Fibroblast of lung (primary cell): ENCODE results near the gene EFCC1. TPM values are rescaled to one million over a fixed set of nuclear protein-coding genes. Genes with fewer than 3 reads are reported as not detected.

Experiments used
- DNase-seq, 2 donors: peaks; one replicate each; pipeline versions ENCODE4 v3.0.0 to v3.0.0-alpha.2; 2010; ENCODE audit warnings: low read depth in 2 of 2
- H2AFZ ChIP-seq: 2 replicates; pipeline ENCODE4 v1.5.1; 2012; ENCODE audit warnings: low read length, control low read depth, inconsistent platforms
- H3K27ac ChIP-seq: 2 replicates; pipeline ENCODE4 v1.5.1; 2011; ENCODE audit warnings: low read length, control low read depth; ENCODE audit not compliant: insufficient read depth
- H3K27me3 ChIP-seq: 2 replicates; pipeline ENCODE4 v1.5.1; 2011; ENCODE audit warnings: mild to moderate bottlenecking, low read length; ENCODE audit not compliant: control insufficient read depth, insufficient read depth
- H3K36me3 ChIP-seq: 2 replicates; pipeline ENCODE4 v1.5.1; 2011; ENCODE audit warnings: low read length; ENCODE audit not compliant: control insufficient read depth, insufficient read depth
- H3K4me1 ChIP-seq: 2 replicates; pipeline ENCODE4 v1.5.1; 2011; ENCODE audit warnings: low read length; ENCODE audit not compliant: control insufficient read depth, insufficient read depth; ENCODE audit errors: extremely low read depth
- H3K4me2 ChIP-seq: 2 replicates; pipeline ENCODE4 v1.5.1; 2011; ENCODE audit warnings: low read length, control low read depth; ENCODE audit not compliant: insufficient read depth; ENCODE audit errors: extremely low read depth
- H3K4me3 ChIP-seq, 4 experiments: fragments of 200-600 bp in 1 of 4; sonication (generic) in 1 of 4; replicated peaks in 1 of 4; 2 replicates each; pipeline ENCODE4 v1.5.1; 2011 to 2016; ENCODE audit warnings: low read length in 4 of 4, low read depth in 3 of 4, mild to moderate bottlenecking in 3 of 4, control low read depth in 2 of 4, inconsistent platforms in 1 of 4, mixed read lengths in 1 of 4; ENCODE audit not compliant: insufficient read depth in 1 of 4; ENCODE audit errors: control extremely low read depth in 1 of 4
- H3K79me2 ChIP-seq: 2 replicates; pipeline ENCODE4 v1.5.1; 2012; ENCODE audit warnings: mild to moderate bottlenecking, low read length, inconsistent platforms; ENCODE audit not compliant: control insufficient read depth, insufficient read depth
- H3K9ac ChIP-seq: 2 replicates; pipeline ENCODE4 v1.5.1; 2011; ENCODE audit warnings: mild to moderate bottlenecking, low read length, control low read depth; ENCODE audit not compliant: insufficient read depth
- H3K9me3 ChIP-seq: 2 replicates; pipeline ENCODE4 v1.5.1; 2012; ENCODE audit warnings: low read depth, low read length; ENCODE audit not compliant: control insufficient read depth, insufficient read depth
- H4K20me1 ChIP-seq: 2 replicates; pipeline ENCODE4 v1.5.1; 2011; ENCODE audit warnings: low read length; ENCODE audit not compliant: control insufficient read depth, insufficient read depth; ENCODE audit errors: extremely low read depth
- CTCF ChIP-seq, 2 donors: IDR thresholded peaks in 1 of 2; conservative IDR thresholded peaks in 1 of 2; 1 replicate in 1 of 2; 2 replicates in 1 of 2; pipeline ENCODE4 v1.5.1; 2011 to 2012; ENCODE audit warnings: low read length in 2 of 2, control low read depth in 1 of 2, inconsistent platforms in 1 of 2, low read depth in 1 of 2, mild to moderate bottlenecking in 1 of 2
- EZH2 ChIP-seq: IDR thresholded peaks from 2 replicates; pipeline ENCODE4 v1.5.1; 2012; ENCODE audit warnings: low read length, control low read depth, mild to moderate bottlenecking; ENCODE audit errors: missing control alignments
- polyA plus RNA-seq, 2 donors: library from polyadenylated mRNA; depleted of rRNA in 1 of 2; stranded (reverse) in 1 of 2; unstranded in 1 of 2; fragments of >200 nt; gene quantifications; 2 replicates each; pipeline ENCODE4 v1.2.1, GENCODE V29; 2011 to 2012; ENCODE audit warnings: missing spikeins in 1 of 2
- total RNA-seq: library from RNA; depleted of rRNA; stranded (reverse); fragments of >200 nt; gene quantifications from 2 replicates; pipeline ENCODE4 v1.2.1, GENCODE V29; 2014

The EFCC1 gene
- total and polyA plus RNA-seq, 2 donors (not counting 1 experiment from before 2014, with no cell fraction given): not detected

DNA sequence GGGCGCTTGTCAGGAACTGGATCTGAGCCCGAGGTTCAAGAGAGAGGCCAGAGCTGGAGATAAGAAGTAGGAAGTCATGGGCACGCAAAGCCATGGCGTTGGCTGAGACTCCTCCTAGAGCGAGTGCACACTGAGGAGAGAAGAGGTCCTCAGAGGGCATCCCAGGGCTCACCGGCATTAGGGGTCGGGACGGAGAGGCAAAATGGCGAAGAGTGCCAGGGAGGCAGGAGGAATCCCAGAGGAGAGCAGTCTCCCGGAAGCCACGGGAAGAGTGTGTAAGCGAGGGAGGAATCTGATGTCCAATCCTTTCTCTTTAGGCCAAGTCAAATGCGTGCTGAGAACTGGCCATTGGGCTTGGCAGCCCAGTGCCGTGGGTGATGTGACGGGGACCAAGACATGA is 24.0 kb downstream of the EFCC1 start:
- no peaks in the 10 kb centered on the region for H3K79me2 ChIP-seq
- H3K9ac ChIP-seq: no peak overlapping the region
- peaks cover 14% of the 10 kb centered on the region for H3K27me3 ChIP-seq
- no peak overlapping the region for H3K27ac ChIP-seq
- DNase-seq: no peak
- no peaks in the 10 kb centered on the region for H3K36me3 ChIP-seq
- no peaks in the 10 kb centered on the region for H4K20me1 ChIP-seq
- no peak overlapping the region for H3K4me2 ChIP-seq
- H2AFZ ChIP-seq: no peak overlapping the region
- H3K4me3 ChIP-seq: no peak overlapping the region
- peaks cover 11% of the 10 kb centered on the region for H3K4me1 ChIP-seq
- no peak for TF ChIP-seq EZH2
- no peak for TF ChIP-seq CTCF (conservative IDR thresholded peaks at IDR 0.05 in 1 of 2, IDR thresholded peaks at IDR 0.05 in 1 of 2; ENCODE audit: low read depth in 1 of 2, low read length in 2 of 2)
- no peaks in the 10 kb centered on the region for H3K9me3 ChIP-seq

DNA sequence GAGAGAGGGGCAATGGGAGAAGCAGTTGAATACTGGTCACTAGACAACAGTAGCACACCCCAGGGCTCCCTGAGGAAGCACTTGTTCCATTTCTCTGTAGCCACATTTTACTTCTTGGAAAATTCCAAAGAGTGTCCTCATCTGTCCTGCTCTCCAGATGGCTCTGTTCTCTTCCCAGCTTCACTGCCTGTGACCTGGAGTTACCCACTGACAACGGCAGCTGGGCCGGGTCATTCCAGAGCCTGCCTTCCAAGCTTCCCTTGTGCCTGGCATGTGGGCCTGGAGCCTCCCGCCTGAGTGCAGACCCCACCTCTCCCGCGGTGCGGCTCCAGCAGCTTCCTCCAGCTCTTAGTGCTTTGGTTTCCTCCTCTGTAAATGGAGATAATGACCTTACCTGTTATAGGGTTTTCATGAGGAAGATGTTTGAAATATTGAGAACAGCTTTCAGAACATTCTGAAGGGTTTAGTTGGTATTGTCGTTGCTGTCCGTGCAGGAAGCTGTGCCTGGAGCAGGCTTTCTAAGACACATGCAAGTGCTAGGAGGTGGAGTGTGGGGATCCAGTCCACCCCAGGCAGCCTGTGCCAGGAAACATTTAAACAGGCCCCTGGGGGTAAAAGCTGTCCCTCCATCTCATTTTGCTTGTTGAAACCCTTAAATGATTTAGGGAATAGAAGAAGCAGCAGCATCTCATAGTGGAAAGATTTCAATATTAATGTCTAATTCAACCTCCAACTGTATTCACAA is 24.8 kb downstream of the EFCC1 start:
- no peak overlapping the region for H3K27ac ChIP-seq
- no peak overlapping the region for H3K9ac ChIP-seq
- H3K4me1 ChIP-seq: peaks cover 10% of the 10 kb centered on the region
- no peak overlapping the region for H3K4me2 ChIP-seq
- no peak for TF ChIP-seq CTCF (conservative IDR thresholded peaks at IDR 0.05 in 1 of 2, IDR thresholded peaks at IDR 0.05 in 1 of 2; ENCODE audit: low read depth in 1 of 2, low read length in 2 of 2)
- TF ChIP-seq EZH2: no peak
- H3K4me3 ChIP-seq: no peak overlapping the region
- H3K9me3 ChIP-seq: no peaks in the 10 kb centered on the region
- no peak overlapping the region for H2AFZ ChIP-seq
- peaks cover 14% of the 10 kb centered on the region for H3K27me3 ChIP-seq
- H3K36me3 ChIP-seq: no peaks in the 10 kb centered on the region
- no peaks in the 10 kb centered on the region for H3K79me2 ChIP-seq
- peak in 1 of 2 donors; percentile 40 for DNase-seq
- no peaks in the 10 kb centered on the region for H4K20me1 ChIP-seq

GRCh38 chr3:129026728-129027543 is 25.8 kb downstream of the EFCC1 start:
- TF ChIP-seq CTCF (conservative IDR thresholded peaks at IDR 0.05 in 1 of 2, IDR thresholded peaks at IDR 0.05 in 1 of 2; ENCODE audit: low read depth in 1 of 2, low read length in 2 of 2) (no peak), EZH2 (peak; percentile 36)
- DNase-seq: peak; percentile 61 to 83
- H2AFZ ChIP-seq: peak overlapping the region; percentile 29
- no peaks in the 10 kb centered on the region for H3K36me3 ChIP-seq
- H3K27ac ChIP-seq: no peak overlapping the region
- H3K79me2 ChIP-seq: no peaks in the 10 kb centered on the region
- H3K4me3 ChIP-seq: no peak overlapping the region
- no peaks in the 10 kb centered on the region for H4K20me1 ChIP-seq
- no peaks in the 10 kb centered on the region for H3K9me3 ChIP-seq
- no peak overlapping the region for H3K9ac ChIP-seq
- peaks cover 5% of the 10 kb centered on the region for H3K4me1 ChIP-seq
- no peak overlapping the region for H3K4me2 ChIP-seq
- peaks cover 14% of the 10 kb centered on the region for H3K27me3 ChIP-seq
